Adipocyte (in vitro differentiated cells): ENCODE data around the gene WDR7.

Experiments
- DNase-seq: peaks from one replicate; pipeline ENCODE4 v3.0.0-alpha.2; 2015; ENCODE audit warnings: low read depth
- H3K27me3 ChIP-seq: replicated peaks from 2 replicates; pipeline ENCODE4 v1.7.0; 2013; ENCODE audit warnings: mild to moderate bottlenecking, low read length, moderate library complexity; ENCODE audit not compliant: control insufficient read depth, insufficient read depth
- H3K36me3 ChIP-seq: 2 replicates; pipeline ENCODE4 v1.7.0; 2013; ENCODE audit warnings: low read length, mild to moderate bottlenecking, moderate library complexity; ENCODE audit not compliant: control insufficient read depth, insufficient read depth, severe bottlenecking
- H3K4me1 ChIP-seq: 2 replicates; pipeline ENCODE4 v1.7.0; 2013; ENCODE audit warnings: mild to moderate bottlenecking, low read length, moderate library complexity; ENCODE audit not compliant: control insufficient read depth, insufficient read depth
- H3K4me3 ChIP-seq: 2 replicates; pipeline ENCODE4 v1.7.0; 2013; ENCODE audit warnings: mild to moderate bottlenecking, low read length, moderate library complexity
- H3K9ac ChIP-seq: 2 replicates; pipeline ENCODE4 v1.7.0; 2013; ENCODE audit warnings: mild to moderate bottlenecking, low read length, moderate library complexity
- H3K9me3 ChIP-seq: 2 replicates; pipeline ENCODE4 v1.7.0; 2013; ENCODE audit warnings: mild to moderate bottlenecking, low read length, moderate library complexity; ENCODE audit not compliant: control insufficient read depth

The WDR7 gene

GRCh38 chr18:57073501-57074187 is 422.5 kb downstream of the WDR7 start:
- Histone ChIP-seq H3K36me3 (no peaks in the 10 kb centered on the region), H3K9me3 (no peaks in the 10 kb centered on the region)
- no peak for DNase-seq

GRCh38 chr18:57075716-57076400 is 424.7 kb downstream of the WDR7 start:
- Histone ChIP-seq H3K36me3 (no peaks in the 10 kb centered on the region), H3K27me3 (peaks cover 18% of the 10 kb centered on the region), H3K9ac (no peak overlapping the region), H3K9me3 (peaks cover 12% of the 10 kb centered on the region), H3K4me3 (no peak overlapping the region), H3K4me1 (no peaks in the 10 kb centered on the region)
- DNase-seq = no peak

More at GRCh38 chr18:57073501-57074187, 422.5 kb downstream of the WDR7 start:
- Histone ChIP-seq H3K4me1 (no peaks in the 10 kb centered on the region), H3K9ac (no peak overlapping the region), H3K27me3 (peaks cover 11% of the 10 kb centered on the region), H3K4me3 (no peak overlapping the region)

GRCh38 chr18:57077005-57077765 is 426.0 kb downstream of the WDR7 start:
- Histone ChIP-seq H3K27me3 (peaks cover 18% of the 10 kb centered on the region), H3K36me3 (no peaks in the 10 kb centered on the region), H3K4me3 (no peak overlapping the region), H3K9ac (no peak overlapping the region), H3K9me3 (peaks cover 12% of the 10 kb centered on the region), H3K4me1 (no peaks in the 10 kb centered on the region)
- DNase-seq = no peak

DNA sequence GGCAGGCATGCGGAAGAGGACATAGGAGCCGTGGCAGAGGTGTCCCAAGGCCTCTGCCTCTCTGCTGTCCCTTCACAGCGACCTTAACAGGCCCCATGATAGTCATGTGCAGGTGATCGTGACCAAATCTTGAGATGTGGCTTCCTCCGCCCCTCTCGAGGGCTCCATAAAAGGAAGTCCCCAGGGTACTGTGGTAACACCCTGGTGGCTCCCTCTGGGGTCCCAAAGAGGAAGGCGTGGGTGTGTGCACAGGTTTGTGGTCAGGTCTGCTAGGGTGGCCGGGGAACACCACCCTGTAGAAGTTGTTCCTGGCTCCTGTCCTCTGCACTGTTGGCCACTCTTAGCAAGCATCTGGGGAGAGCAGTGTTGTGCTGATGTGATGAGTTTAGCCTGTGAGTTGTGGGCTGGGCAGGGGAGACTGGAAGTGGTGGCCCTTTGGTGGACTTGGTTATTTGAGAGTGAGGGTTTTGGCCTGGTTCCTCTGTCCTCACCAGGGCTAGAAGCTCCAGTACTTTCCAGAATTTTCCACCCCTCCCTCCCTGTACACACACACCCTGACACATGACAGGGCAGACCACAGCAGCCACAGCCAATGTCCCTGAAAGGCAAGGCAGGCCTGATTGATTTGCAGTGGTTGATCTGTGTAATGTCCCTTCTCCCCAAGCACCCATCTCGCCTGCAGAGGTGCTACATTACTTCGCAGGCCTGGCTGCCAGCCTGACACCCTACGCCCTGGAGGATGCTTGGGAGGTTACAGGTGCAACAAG is 426.8 kb downstream of the WDR7 start:
- Histone ChIP-seq H3K27me3 (peaks cover 18% of the 10 kb centered on the region), H3K9ac (no peak overlapping the region), H3K4me1 (no peaks in the 10 kb centered on the region), H3K9me3 (peaks cover 12% of the 10 kb centered on the region), H3K4me3 (no peak overlapping the region), H3K36me3 (no peaks in the 10 kb centered on the region)
- no peak for DNase-seq

- Histone ChIP-seq H3K9ac (no peak overlapping the region), H3K4me3 (no peak overlapping the region), H3K36me3 (no peaks in the 10 kb centered on the region), H3K27me3 (peaks cover 18% of the 10 kb centered on the region), H3K4me1 (no peaks in the 10 kb centered on the region), H3K9me3 (peaks cover 19% of the 10 kb centered on the region)
- DNase-seq = no peak
These were observed 427.5 kb downstream of the WDR7 start for GRCh38 chr18:57078614-57079013.

- H3K4me3 ChIP-seq = no peak overlapping the region
These were observed 429.3 kb downstream of the WDR7 start for GRCh38 chr18:57080479-57080878.

GRCh38 chr18:57081899-57082298 is 430.7 kb downstream of the WDR7 start:
- peaks cover 16% of the 10 kb centered on the region for H3K27me3 ChIP-seq
- peaks cover 22% of the 10 kb centered on the region for H3K9me3 ChIP-seq
- no peak overlapping the region for H3K4me3 ChIP-seq
- no peaks in the 10 kb centered on the region for H3K4me1 ChIP-seq
- no peak for DNase-seq
- no peaks in the 10 kb centered on the region for H3K36me3 ChIP-seq
- H3K9ac ChIP-seq = no peak overlapping the region

More at GRCh38 chr18:57080479-57080878, 429.3 kb downstream of the WDR7 start:
- Histone ChIP-seq H3K4me1 (no peaks in the 10 kb centered on the region), H3K9me3 (peaks cover 22% of the 10 kb centered on the region), H3K36me3 (no peaks in the 10 kb centered on the region), H3K9ac (no peak overlapping the region), H3K27me3 (peaks cover 16% of the 10 kb centered on the region)
- no peak for DNase-seq

- H3K27me3 ChIP-seq = peaks cover 20% of the 10 kb centered on the region
These were observed 432.3 kb downstream of the WDR7 start for GRCh38 chr18:57083485-57083884.

DNA sequence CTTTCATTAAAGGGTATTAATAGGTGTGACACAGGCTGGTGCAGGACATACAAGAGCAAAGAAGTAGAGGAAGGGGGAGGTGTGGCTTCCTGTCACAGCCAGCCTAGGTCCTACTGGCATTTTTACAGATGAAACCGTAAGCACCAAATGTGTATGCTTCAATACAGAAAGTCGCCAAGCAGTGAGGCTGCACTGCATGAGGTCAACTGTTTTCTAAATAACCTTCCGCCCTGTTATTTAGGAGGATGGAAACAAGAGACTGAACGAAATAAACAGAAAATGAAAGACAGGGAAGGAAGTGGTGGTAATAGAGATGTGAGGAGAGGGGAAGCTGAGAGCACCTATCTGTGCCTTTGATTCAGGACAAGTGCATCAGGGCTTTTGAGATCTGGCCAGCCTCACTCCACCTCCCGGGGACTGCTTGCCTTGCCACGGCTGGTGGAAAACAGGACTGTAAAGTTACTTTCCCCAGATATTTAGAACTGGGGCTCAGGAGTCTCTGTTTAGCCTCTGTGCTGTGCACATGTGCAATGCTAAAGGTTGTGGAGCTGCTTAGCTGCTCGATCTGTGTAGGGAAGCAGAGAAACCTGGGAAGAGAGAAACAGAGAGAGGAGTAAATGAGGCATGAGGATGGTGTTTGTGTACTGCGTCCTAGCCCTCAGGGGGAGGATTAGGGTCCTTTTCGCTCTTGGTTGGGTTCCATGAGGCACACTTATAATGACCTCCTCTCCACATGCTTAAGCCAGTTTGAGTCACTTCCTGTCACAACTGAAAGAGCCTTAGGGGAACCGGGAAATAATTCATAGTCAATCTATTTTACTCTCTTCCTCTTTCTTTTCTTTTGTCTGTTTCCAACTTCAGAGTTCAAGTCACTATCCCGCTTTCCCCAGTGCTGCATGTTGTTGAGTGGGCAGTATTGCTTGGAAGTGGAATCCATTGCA is 433.4 kb downstream of the WDR7 start:
- no peak for DNase-seq
- Histone ChIP-seq H3K9ac (no peak overlapping the region), H3K4me1 (no peaks in the 10 kb centered on the region), H3K36me3 (no peaks in the 10 kb centered on the region), H3K27me3 (peaks cover 13% of the 10 kb centered on the region), H3K4me3 (no peak overlapping the region), H3K9me3 (peaks cover 25% of the 10 kb centered on the region)

More at GRCh38 chr18:57083485-57083884, 432.3 kb downstream of the WDR7 start:
- Histone ChIP-seq H3K4me3 (no peak overlapping the region), H3K36me3 (no peaks in the 10 kb centered on the region), H3K9ac (no peak overlapping the region), H3K9me3 (peaks cover 27% of the 10 kb centered on the region), H3K4me1 (no peaks in the 10 kb centered on the region)
- DNase-seq = no peak

GRCh38 chr18:57085371-57085770 is 434.2 kb downstream of the WDR7 start:
- no peaks in the 10 kb centered on the region for H3K36me3 ChIP-seq
- H3K27me3 ChIP-seq = peaks cover 12% of the 10 kb centered on the region
- no peaks in the 10 kb centered on the region for H3K4me1 ChIP-seq
- no peak overlapping the region for H3K4me3 ChIP-seq
- H3K9ac ChIP-seq = no peak overlapping the region
- no peak for DNase-seq
- peaks cover 17% of the 10 kb centered on the region for H3K9me3 ChIP-seq
